ENCODE results near the gene CT45A6.
"Not testable (repeated sequence)": the region's sequence is repeated elsewhere in the genome, so short reads cannot be mapped to it uniquely, and the experiment has no call there.

CT45A6 gene, protein sequence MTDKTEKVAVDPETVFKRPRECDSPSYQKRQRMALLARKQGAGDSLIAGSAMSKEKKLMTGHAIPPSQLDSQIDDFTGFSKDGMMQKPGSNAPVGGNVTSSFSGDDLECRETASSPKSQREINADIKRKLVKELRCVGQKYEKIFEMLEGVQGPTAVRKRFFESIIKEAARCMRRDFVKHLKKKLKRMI

DNA sequence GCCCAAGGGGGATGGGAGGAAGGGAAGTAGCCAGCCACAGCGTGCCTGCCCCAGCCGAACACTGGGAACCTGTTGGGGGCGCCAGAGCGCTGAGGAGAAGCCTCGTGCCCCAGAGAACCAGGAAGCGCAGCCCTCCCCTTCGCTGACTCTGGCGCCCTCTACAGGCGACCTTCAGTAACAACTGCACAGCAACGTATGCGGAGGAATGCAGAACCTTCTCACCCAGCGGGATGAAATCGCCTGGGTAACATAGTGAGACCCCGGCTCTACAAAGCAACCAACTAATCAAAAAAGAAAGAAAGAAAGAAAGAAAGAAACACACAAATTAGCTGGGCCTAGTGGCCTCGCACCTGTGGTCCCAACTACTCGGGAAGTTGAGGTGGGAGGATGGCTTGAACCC lies at the start of gene CT45A6:
Gene CT45A6, minus strand, starts transcription at position 101 of the 400 bp plus-strand sequence. CDS start 3,794 bp downstream, outside the sequence.
- DNase-seq = not testable (repeated sequence)

DNA sequence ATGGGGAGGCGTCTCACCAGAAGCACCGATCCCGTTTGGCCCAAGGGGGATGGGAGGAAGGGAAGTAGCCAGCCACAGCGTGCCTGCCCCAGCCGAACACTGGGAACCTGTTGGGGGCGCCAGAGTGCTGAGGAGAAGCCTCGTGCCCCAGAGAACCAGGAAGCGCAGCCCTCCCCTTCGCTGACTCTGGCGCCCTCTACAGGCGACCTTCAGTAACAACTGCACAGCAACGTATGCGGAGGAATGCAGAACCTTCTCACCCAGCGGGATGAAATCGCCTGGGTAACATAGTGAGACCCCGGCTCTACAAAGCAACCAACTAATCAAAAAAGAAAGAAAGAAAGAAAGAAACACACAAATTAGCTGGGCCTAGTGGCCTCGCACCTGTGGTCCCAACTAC lies 34.6 kb upstream of the CT45A6 start, which contains the start of gene CT45A7:
Gene CT45A7, minus strand, starts transcription at position 101 of the 400 bp plus-strand sequence. CDS start 3,747 bp downstream, outside the sequence.
- not testable (repeated sequence) for DNase-seq

DNA sequence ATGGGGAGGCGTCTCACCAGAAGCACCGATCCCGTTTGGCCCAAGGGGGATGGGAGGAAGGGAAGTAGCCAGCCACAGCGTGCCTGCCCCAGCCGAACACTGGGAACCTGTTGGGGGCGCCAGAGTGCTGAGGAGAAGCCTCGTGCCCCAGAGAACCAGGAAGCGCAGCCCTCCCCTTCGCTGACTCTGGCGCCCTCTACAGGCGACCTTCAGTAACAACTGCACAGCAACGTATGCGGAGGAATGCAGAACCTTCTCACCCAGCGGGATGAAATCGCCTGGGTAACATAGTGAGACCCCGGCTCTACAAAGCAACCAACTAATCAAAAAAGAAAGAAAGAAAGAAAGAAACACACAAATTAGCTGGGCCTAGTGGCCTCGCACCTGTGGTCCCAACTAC lies 17.3 kb upstream of the CT45A6 start, which contains the start of gene CT45A2:
Gene CT45A2, minus strand, starts transcription at position 101 of the 400 bp plus-strand sequence. CDS start 3,747 bp downstream, outside the sequence.
- not testable (repeated sequence) for DNase-seq

DNA sequence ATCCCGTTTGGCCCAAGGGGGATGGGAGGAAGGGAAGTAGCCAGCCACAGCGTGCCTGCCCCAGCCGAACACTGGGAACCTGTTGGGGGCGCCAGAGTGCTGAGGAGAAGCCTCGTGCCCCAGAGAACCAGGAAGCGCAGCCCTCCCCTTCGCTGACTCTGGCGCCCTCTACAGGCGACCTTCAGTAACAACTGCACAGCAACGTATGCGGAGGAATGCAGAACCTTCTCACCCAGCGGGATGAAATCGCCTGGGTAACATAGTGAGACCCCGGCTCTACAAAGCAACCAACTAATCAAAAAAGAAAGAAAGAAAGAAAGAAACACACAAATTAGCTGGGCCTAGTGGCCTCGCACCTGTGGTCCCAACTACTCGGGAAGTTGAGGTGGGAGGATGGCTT lies 17.2 kb downstream of the CT45A6 start, which contains the start of gene CT45A5:
Gene CT45A5, minus strand, starts transcription at position 101 of the 400 bp plus-strand sequence. CDS start 3,774 bp downstream, outside the sequence.
- DNase-seq = not testable (repeated sequence)

DNA sequence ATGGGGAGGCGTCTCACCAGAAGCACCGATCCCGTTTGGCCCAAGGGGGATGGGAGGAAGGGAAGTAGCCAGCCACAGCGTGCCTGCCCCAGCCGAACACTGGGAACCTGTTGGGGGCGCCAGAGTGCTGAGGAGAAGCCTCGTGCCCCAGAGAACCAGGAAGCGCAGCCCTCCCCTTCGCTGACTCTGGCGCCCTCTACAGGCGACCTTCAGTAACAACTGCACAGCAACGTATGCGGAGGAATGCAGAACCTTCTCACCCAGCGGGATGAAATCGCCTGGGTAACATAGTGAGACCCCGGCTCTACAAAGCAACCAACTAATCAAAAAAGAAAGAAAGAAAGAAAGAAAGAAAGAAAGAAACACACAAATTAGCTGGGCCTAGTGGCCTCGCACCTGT lies 34.5 kb downstream of the CT45A6 start, which contains the start of gene CT45A3:
Gene CT45A3, minus strand, starts transcription at position 101 of the 400 bp plus-strand sequence. CDS start 3,747 bp downstream, outside the sequence.
- not testable (repeated sequence) for DNase-seq

DNA sequence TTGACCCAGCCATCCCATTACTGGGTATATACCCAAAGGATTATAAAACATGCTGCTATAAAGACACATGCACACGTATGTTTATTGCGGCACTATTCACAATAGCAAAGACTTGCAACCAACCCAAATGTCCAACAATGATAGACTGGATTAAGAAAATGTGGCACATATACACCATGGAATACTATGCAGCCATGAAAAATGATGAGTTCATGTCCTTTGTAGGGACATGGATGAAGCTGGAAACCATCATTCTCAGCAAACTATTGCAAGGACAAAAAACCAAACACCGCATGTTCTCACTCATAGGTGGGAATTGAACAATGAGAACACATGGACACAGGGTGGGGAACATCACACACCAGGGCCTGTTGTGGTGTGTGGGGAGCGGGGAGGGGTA lies 57.8 kb downstream of the CT45A6 start:
- DNase-seq = not testable (repeated sequence)

Measured in NCI-H187 (cell line).